ENCODE measurements around the gene SLC46A2.

SLC46A2 gene

DNA sequence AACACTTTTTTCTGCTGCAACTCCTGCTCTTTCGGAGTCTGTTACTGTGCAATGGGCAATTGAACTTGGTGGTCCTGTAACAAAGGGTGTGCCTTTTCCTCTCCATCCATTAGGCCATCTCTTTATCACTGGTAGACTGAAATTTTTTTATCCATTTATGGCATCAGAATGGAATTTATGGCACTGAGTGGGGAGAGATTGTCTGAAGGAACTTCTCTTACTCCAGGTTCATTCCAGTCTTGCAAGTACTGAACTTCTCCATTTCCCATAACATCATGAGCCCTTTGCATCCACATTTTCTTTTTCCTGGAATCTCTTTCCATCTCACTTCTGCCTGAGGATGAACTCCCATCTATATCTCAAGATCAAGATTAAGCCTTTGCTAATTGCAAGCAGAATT is 10.0 kb downstream of the SLC46A2 start:
- no peak for DNase-seq (ENCODE audit: low read depth)
- TF ChIP-seq, protein P1, sequence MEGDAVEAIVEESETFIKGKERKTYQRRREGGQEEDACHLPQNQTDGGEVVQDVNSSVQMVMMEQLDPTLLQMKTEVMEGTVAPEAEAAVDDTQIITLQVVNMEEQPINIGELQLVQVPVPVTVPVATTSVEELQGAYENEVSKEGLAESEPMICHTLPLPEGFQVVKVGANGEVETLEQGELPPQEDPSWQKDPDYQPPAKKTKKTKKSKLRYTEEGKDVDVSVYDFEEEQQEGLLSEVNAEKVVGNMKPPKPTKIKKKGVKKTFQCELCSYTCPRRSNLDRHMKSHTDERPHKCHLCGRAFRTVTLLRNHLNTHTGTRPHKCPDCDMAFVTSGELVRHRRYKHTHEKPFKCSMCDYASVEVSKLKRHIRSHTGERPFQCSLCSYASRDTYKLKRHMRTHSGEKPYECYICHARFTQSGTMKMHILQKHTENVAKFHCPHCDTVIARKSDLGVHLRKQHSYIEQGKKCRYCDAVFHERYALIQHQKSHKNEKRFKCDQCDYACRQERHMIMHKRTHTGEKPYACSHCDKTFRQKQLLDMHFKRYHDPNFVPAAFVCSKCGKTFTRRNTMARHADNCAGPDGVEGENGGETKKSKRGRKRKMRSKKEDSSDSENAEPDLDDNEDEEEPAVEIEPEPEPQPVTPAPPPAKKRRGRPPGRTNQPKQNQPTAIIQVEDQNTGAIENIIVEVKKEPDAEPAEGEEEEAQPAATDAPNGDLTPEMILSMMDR (IDR thresholded peaks at IDR 0.05; ENCODE audit: control insufficient read depth, insufficient read depth, low read depth, low read length, missing control alignments): no peak

GRCh38 chr9:112878752-112879151 is 11.9 kb downstream of the SLC46A2 start:
- TF ChIP-seq, protein P1 (IDR thresholded peaks at IDR 0.05; ENCODE audit: control insufficient read depth, insufficient read depth, low read depth, low read length, missing control alignments): no peak
- no peak for DNase-seq (ENCODE audit: low read depth)
- no peak overlapping the region for H3K4me3 ChIP-seq (ENCODE audit: control insufficient read depth, low read depth, low read length)

More for the DNA sequence above, 10.0 kb downstream of the SLC46A2 start:
- H3K4me3 ChIP-seq (ENCODE audit: control insufficient read depth, low read depth, low read length): no peak overlapping the region

GRCh38 chr9:112873773-112874405 is 16.8 kb downstream of the SLC46A2 start:
- no peak for DNase-seq (ENCODE audit: low read depth)
- TF ChIP-seq, protein P1 (IDR thresholded peaks at IDR 0.05; ENCODE audit: control insufficient read depth, insufficient read depth, low read depth, low read length, missing control alignments): no peak
- no peak overlapping the region for H3K4me3 ChIP-seq (ENCODE audit: control insufficient read depth, low read depth, low read length)

DNA sequence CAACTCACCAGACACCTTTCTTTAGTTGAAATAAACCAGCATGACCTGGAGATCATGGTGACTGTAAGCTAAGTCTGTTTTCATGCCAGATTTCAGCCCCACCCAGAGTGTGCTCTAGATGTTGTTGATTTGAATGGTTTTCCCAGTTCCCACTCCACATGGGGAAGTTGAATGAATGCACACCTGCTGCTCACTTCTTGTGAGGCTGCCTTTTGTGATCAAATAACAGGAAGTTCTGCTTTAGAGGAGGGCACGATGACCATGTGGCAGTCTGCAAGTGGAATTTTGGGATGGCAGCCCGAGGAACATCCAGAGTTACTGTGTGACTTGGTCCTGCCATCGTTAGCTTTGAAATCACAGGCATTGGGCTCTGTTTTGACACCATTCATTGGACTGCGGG is 18.7 kb downstream of the SLC46A2 start:
- TF ChIP-seq, protein P1 (IDR thresholded peaks at IDR 0.05; ENCODE audit: control insufficient read depth, insufficient read depth, low read depth, low read length, missing control alignments): no peak
- no peak for DNase-seq (ENCODE audit: low read depth)
- no peak overlapping the region for H3K4me3 ChIP-seq (ENCODE audit: control insufficient read depth, low read depth, low read length)

DNA sequence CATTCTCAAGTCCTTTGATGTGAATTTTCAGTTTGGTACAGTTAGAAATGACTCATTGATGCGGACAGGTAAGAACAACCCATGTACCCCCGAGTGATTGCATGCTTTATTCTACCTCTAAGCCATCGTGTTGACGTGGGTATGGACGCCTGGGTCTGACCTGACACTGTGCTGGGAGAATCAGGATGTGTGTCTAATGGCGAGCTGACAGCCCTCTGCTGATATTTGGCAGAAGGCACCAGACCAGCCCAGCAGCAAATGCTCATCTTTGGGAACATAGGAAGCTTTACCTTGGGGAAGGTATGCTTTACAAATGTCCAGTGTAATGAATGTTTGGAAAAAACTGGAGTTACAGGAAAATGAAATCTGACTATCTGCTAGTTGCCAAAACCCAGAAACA is 20.1 kb downstream of the SLC46A2 start:
- TF ChIP-seq, protein P1 (IDR thresholded peaks at IDR 0.05; ENCODE audit: control insufficient read depth, insufficient read depth, low read depth, low read length, missing control alignments): no peak
- DNase-seq (ENCODE audit: low read depth): no peak

GRCh38 chr9:112869917-112870316 is 20.8 kb downstream of the SLC46A2 start:
- DNase-seq (ENCODE audit: low read depth): no peak
- no peak overlapping the region for H3K4me3 ChIP-seq (ENCODE audit: control insufficient read depth, low read depth, low read length)
- TF ChIP-seq, protein P1 (IDR thresholded peaks at IDR 0.05; ENCODE audit: control insufficient read depth, insufficient read depth, low read depth, low read length, missing control alignments): no peak

More for the DNA sequence above, 20.1 kb downstream of the SLC46A2 start:
- no peak overlapping the region for H3K4me3 ChIP-seq (ENCODE audit: control insufficient read depth, low read depth, low read length)
